Testis (tissue), 5 donors: ENCODE measurements around the gene FHL3. TPM values are rescaled to one million over a fixed set of nuclear protein-coding genes. Genes with fewer than 3 reads are reported as not detected.

ENCODE experiments used
- DNase-seq: peaks from one replicate; pipeline ENCODE4 v3.0.0-alpha.2; 2019
- H3K27ac ChIP-seq, 2 donors: fragments of 200-600 bp; sonication (generic); one replicate each; pipeline ENCODE4 v1.5.1; 2019
- H3K27me3 ChIP-seq: fragments of 200-600 bp; sonication (generic); one replicate; pipeline ENCODE4 v1.5.1; 2019
- H3K36me3 ChIP-seq: fragments of 200-600 bp; sonication (generic); one replicate; pipeline ENCODE4 v1.5.1; 2017; ENCODE audit warnings: low read depth; ENCODE audit errors: missing control alignments
- H3K4me1 ChIP-seq: fragments of 200-600 bp; sonication (generic); one replicate; pipeline ENCODE4 v1.5.1; 2019
- H3K4me3 ChIP-seq, 2 donors: fragments of 200-600 bp; sonication (generic); one replicate each; pipeline ENCODE4 v1.5.1; 2017 to 2019
- H3K9me3 ChIP-seq: fragments of 200-600 bp; sonication (generic); one replicate; pipeline ENCODE4 v1.5.1; 2017
- POLR2A ChIP-seq: fragments of 450-650 bp; IDR thresholded peaks from one replicate; pipeline ENCODE4 v1.6.1; 2017; ENCODE audit warnings: antibody characterized with exemption, mild to moderate bottlenecking, moderate library complexity
- WGBS, 2 donors: methylation state at CpG; one replicate each; pipeline ENCODE4 v1.1.5; 2018; 5-methylcytosine and 5-hydroxymethylcytosine counted together
- intact Hi-C: fragments of 100-400 bp; cut with DNase I; formaldehyde crosslinking; loops from one replicate; pipeline ENCODE4 v1.15.1; 2023; ENCODE audit warnings: low total_unique reads
- long read RNA-seq, 2 donors: transcript quantifications; one replicate each; lab custom pipeline, GENCODE V29; 2026
- polyA plus RNA-seq: library from polyadenylated mRNA; stranded (reverse); fragments of 350-450 nt; fragmentation: Illumina TruSeq; extraction: RNeasy Lipid Tissue Mini Kit (QIAGEN cat#74804); gene quantifications from one replicate; pipeline ENCODE4 v1.2.3, GENCODE V29; 2014; ENCODE audit warnings: low read depth, low replicate concordance; ENCODE audit not compliant: insufficient read depth
- total RNA-seq, 2 donors: library from RNA; depleted of rRNA; stranded (reverse); fragments of >200 nt; gene quantifications; one replicate each; pipeline ENCODE4 v1.2.3, GENCODE V29; 2016
- TF ChIP-seq, protein P1 (sequence below), 3 experiments: fragments of 450-650 bp in 2 of 3; fragments of 200-600 bp in 1 of 3; sonication (generic) in 1 of 3; IDR thresholded peaks; one replicate each; pipeline ENCODE4 v1.5.1; 2016 to 2019; ENCODE audit warnings: antibody characterized with exemption in 3 of 3, mild to moderate bottlenecking in 2 of 3, moderate library complexity in 1 of 3

FHL3 gene, protein sequence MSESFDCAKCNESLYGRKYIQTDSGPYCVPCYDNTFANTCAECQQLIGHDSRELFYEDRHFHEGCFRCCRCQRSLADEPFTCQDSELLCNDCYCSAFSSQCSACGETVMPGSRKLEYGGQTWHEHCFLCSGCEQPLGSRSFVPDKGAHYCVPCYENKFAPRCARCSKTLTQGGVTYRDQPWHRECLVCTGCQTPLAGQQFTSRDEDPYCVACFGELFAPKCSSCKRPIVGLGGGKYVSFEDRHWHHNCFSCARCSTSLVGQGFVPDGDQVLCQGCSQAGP
- total RNA-seq (10 to 100 TPM; 21.3 to 28.7 TPM), polyA plus RNA-seq (20.7 TPM)
- long read RNA-seq, donor 1, transcript FHL3-201 (6 exons, 1,647 nt): major isoform, 6 of 8 reads
- long read RNA-seq, donor 1, partial matches to known transcripts: 0 of 8 reads
- long read RNA-seq, donor 1, other reads (novel, unspliced or antisense): 0 of 8 reads
- long read RNA-seq, donor 2, transcript FHL3-201 (6 exons, 1,647 nt): major isoform, 7 of 10 reads
- long read RNA-seq, donor 2, partial matches to known transcripts: 0 of 10 reads
- long read RNA-seq, donor 2, other reads (novel, unspliced or antisense): 0 of 10 reads

- H3K4me3 ChIP-seq: peak within 1 kb of the TSS; percentile 64 to 72
- H3K27ac ChIP-seq: peak within 1 kb of the TSS; percentile 71 to 77
- TF ChIP-seq, protein P1, sequence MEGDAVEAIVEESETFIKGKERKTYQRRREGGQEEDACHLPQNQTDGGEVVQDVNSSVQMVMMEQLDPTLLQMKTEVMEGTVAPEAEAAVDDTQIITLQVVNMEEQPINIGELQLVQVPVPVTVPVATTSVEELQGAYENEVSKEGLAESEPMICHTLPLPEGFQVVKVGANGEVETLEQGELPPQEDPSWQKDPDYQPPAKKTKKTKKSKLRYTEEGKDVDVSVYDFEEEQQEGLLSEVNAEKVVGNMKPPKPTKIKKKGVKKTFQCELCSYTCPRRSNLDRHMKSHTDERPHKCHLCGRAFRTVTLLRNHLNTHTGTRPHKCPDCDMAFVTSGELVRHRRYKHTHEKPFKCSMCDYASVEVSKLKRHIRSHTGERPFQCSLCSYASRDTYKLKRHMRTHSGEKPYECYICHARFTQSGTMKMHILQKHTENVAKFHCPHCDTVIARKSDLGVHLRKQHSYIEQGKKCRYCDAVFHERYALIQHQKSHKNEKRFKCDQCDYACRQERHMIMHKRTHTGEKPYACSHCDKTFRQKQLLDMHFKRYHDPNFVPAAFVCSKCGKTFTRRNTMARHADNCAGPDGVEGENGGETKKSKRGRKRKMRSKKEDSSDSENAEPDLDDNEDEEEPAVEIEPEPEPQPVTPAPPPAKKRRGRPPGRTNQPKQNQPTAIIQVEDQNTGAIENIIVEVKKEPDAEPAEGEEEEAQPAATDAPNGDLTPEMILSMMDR (IDR thresholded peaks at IDR 0.05): no peak
- TF ChIP-seq POLR2A: no peak
- no peaks in the 10 kb centered on the region for H3K9me3 ChIP-seq
- 6% methylated on average over 23 of the region's 83 CpGs; no CpG with 5 or more reads in 1 of the 2 donors for WGBS, 2 donors
- H3K27me3 ChIP-seq: no peaks in the 10 kb centered on the region
- no peaks in the 10 kb centered on the region for H3K36me3 ChIP-seq
- DNase-seq: peak; percentile 50
- H3K4me1 ChIP-seq: peaks cover 43% of the 10 kb centered on the region
- intact Hi-C loops: no loop called here
Measured at GRCh38 chr1:38005195-38006007, at the start of gene FHL3. FHL3 (minus strand) TSS chr1:38005514; CDS start chr1:37999412, 6,102 bp downstream.

GRCh38 chr1:38053416-38054091 is 48.2 kb upstream of the FHL3 start:
- intact Hi-C loops: no loop called here
- WGBS, 2 donors: 82 to 84% methylated on average over 7 of the region's 7 CpGs
- no peaks in the 10 kb centered on the region for H3K36me3 ChIP-seq

DNA sequence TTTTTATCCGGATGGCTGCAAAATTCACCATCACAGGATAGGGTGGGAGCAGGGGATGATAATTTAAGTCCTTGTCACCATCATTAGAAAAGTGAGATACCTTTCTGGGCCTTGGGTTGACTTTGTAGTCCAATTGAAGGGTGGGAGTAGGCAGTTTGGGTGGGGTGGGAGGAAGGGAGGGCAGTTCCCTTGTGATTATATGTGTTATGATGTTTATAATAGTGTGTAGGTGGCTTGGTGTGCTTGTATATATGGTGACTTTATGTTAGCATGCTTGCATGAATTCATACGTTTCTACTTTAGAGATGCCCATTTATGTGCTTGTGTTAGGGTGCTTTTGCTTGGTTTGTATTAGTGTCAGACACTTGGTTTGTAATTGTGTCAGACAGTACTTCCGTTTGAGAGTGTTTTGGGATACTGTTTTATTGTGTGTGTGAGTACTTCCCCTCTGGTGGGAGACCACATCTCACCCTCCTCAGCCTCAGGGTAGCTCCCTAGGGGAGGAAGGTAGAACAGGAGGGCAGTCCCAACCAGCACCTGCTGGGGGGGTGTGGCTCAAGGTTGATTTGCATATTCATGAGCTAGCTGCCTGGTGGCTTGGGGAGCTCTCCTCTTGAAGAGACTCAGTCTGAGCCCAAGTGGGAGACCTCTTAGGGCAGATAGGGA is 47.6 kb upstream of the FHL3 start:
- Histone ChIP-seq H3K27me3 (no peaks in the 10 kb centered on the region), H3K36me3 (no peaks in the 10 kb centered on the region), H3K27ac (no peak overlapping the region), H3K4me1 (no peaks in the 10 kb centered on the region), H3K9me3 (no peaks in the 10 kb centered on the region), H3K4me3 (no peak overlapping the region)
- no peak for DNase-seq
- WGBS, 2 donors: 68 to 79% methylated on average over 3 of the region's 3 CpGs
- intact Hi-C loops: no loop called here
- TF ChIP-seq, protein P1 (IDR thresholded peaks at IDR 0.05): no peak
- no peak for TF ChIP-seq POLR2A

More at GRCh38 chr1:38053416-38054091, 48.2 kb upstream of the FHL3 start:
- no peak for DNase-seq
- Histone ChIP-seq H3K27me3 (no peaks in the 10 kb centered on the region), H3K4me3 (no peak overlapping the region), H3K27ac (no peak overlapping the region), H3K9me3 (no peaks in the 10 kb centered on the region), H3K4me1 (no peaks in the 10 kb centered on the region)
- no peak for TF ChIP-seq POLR2A
- TF ChIP-seq, protein P1 (IDR thresholded peaks at IDR 0.05): no peak

- H3K27me3 ChIP-seq: no peaks in the 10 kb centered on the region
- H3K4me1 ChIP-seq: no peaks in the 10 kb centered on the region
- intact Hi-C loops: no loop called here
- H3K4me3 ChIP-seq: no peak overlapping the region
- no peaks in the 10 kb centered on the region for H3K36me3 ChIP-seq
- no peak overlapping the region for H3K27ac ChIP-seq
- TF ChIP-seq, protein P1 (IDR thresholded peaks at IDR 0.05): no peak
- TF ChIP-seq POLR2A: no peak
- 53 to 63% methylated on average over 7 to 9 of the region's 9 CpGs for WGBS, 2 donors
- no peak for DNase-seq
- no peaks in the 10 kb centered on the region for H3K9me3 ChIP-seq
Measured at GRCh38 chr1:38051079-38051543, 45.8 kb upstream of the FHL3 start.
